IMR-90 (cell line): ENCODE measurements around the gene DOCK2. TPM values are rescaled to one million over a fixed set of nuclear protein-coding genes. Genes with fewer than 3 reads are reported as not detected.

Experiments used
- ATAC-seq: fragments of 200-7000 bp; cut with Tn5 transposase; 2 replicates; pipeline ENCODE4 v1.9.1; 2020; ENCODE audit warnings: low read depth, mild to moderate bottlenecking, moderate library complexity
- BruUV-seq: library from RNA; stranded (reverse); fragments of 400-500 nt; replicated peaks from 2 replicates; lab custom pipeline; 2021; lab: Mats Ljungman, UMichigan
- CTCF ChIA-PET: fragments of 300-600 bp; formaldehyde crosslinking; extraction: SDS; loops from one replicate; lab custom pipeline; 2021; ENCODE audit warnings: antibody characterized with exemption; lab: Yijun Ruan, JAX
- POLR2A ChIA-PET: fragments of 300-600 bp; sonication (Branson Sonifier 250); formaldehyde crosslinking; loops from one replicate; lab custom pipeline; 2022; ENCODE audit warnings: antibody characterized with exemption; ENCODE audit not compliant: unreplicated experiment; lab: Charles Lee
- DNase-seq: peaks from one replicate; pipeline ENCODE4 v3.0.0; 2013
- H2AFZ ChIP-seq: replicated peaks from 2 replicates; pipeline ENCODE3; 2013; ENCODE audit warnings: low read length, mild to moderate bottlenecking; ENCODE audit not compliant: poor library complexity
- H2AK5ac ChIP-seq: 2 replicates; pipeline ENCODE4 v1.6.1; 2013; ENCODE audit warnings: low read depth, low read length, inconsistent platforms
- H2AK9ac ChIP-seq: replicated peaks from 2 replicates; pipeline ENCODE3; 2013; ENCODE audit warnings: mild to moderate bottlenecking, low read depth, low read length, moderate library complexity; ENCODE audit not compliant: poor library complexity
- H2BK120ac ChIP-seq: 2 replicates; pipeline ENCODE4 v1.6.1; 2013; ENCODE audit warnings: low read depth, low read length, inconsistent platforms
- H2BK15ac ChIP-seq: 3 replicates; pipeline ENCODE4 v1.6.1; 2013; ENCODE audit warnings: low read depth, low read length, inconsistent platforms
- H2BK20ac ChIP-seq: 2 replicates; pipeline ENCODE4 v1.6.1; 2013; ENCODE audit warnings: low read depth, mild to moderate bottlenecking, inconsistent platforms, low read length, moderate library complexity
- H2BK5ac ChIP-seq: 2 replicates; pipeline ENCODE4 v1.6.1; 2013; ENCODE audit warnings: mild to moderate bottlenecking, low read depth, low read length, inconsistent platforms; ENCODE audit not compliant: poor library complexity, severe bottlenecking
- H3K14ac ChIP-seq: replicated peaks from 2 replicates; pipeline ENCODE4 v1.6.1; 2013; ENCODE audit warnings: low read depth, low read length, inconsistent platforms
- H3K18ac ChIP-seq: 2 replicates; pipeline ENCODE4 v1.6.1; 2013; ENCODE audit warnings: low read depth, low read length, control low read depth
- H3K23ac ChIP-seq: 2 replicates; pipeline ENCODE4 v1.6.1; 2013; ENCODE audit warnings: low read depth, low read length, inconsistent platforms
- H3K27ac ChIP-seq: 2 replicates; pipeline ENCODE4 v1.5.1; 2013; ENCODE audit warnings: mild to moderate bottlenecking, control low read depth, low read length; ENCODE audit not compliant: insufficient read depth
- H3K27me3 ChIP-seq: 2 replicates; pipeline ENCODE4 v1.6.1; 2013; ENCODE audit warnings: low read length; ENCODE audit not compliant: control insufficient read depth, insufficient read depth
- H3K36me3 ChIP-seq: 2 replicates; pipeline ENCODE4 v1.6.1; 2013; ENCODE audit warnings: low read length, mixed read lengths; ENCODE audit not compliant: control insufficient read depth, insufficient read depth
- H3K4ac ChIP-seq: 2 replicates; pipeline ENCODE4 v1.6.1; 2013; ENCODE audit warnings: low read depth, low read length, inconsistent platforms
- H3K4me1 ChIP-seq: 2 replicates; pipeline ENCODE4 v1.6.1; 2013; ENCODE audit warnings: low read length, mixed read lengths; ENCODE audit not compliant: control insufficient read depth, insufficient read depth
- H3K4me2 ChIP-seq: 2 replicates; pipeline ENCODE4 v1.6.1; 2013; ENCODE audit warnings: low read depth, mild to moderate bottlenecking, control low read depth, low read length, moderate library complexity
- H3K4me3 ChIP-seq: 2 replicates; pipeline ENCODE4 v1.5.1; 2013; ENCODE audit warnings: low read depth, mild to moderate bottlenecking, control low read depth, low read length, moderate library complexity; ENCODE audit not compliant: insufficient read depth
- H3K56ac ChIP-seq: 2 replicates; pipeline ENCODE4 v1.6.1; 2013; ENCODE audit warnings: low read length, inconsistent platforms; ENCODE audit not compliant: insufficient read depth; ENCODE audit errors: extremely low read depth
- H3K79me1 ChIP-seq, 2 experiments: 2 replicates each; pipeline ENCODE4 v1.6.1; 2013; ENCODE audit warnings: low read length in 2 of 2, inconsistent platforms in 1 of 2, low read depth in 1 of 2
- H3K9ac ChIP-seq: 2 replicates; pipeline ENCODE4 v1.6.1; 2013; ENCODE audit warnings: low read depth, low read length, control low read depth
- H3K9me1 ChIP-seq: 2 replicates; pipeline ENCODE4 v1.6.1; 2013; ENCODE audit warnings: low read length, inconsistent platforms; ENCODE audit not compliant: insufficient read depth
- H3K9me3 ChIP-seq: 2 replicates; pipeline ENCODE4 v1.6.1; 2013; ENCODE audit warnings: low read length; ENCODE audit not compliant: control insufficient read depth, insufficient read depth
- H4K20me1 ChIP-seq: 2 replicates; pipeline ENCODE4 v1.6.1; 2013; ENCODE audit warnings: low read length, inconsistent platforms; ENCODE audit not compliant: insufficient read depth
- H4K5ac ChIP-seq: 2 replicates; pipeline ENCODE4 v1.6.1; 2013; ENCODE audit warnings: mild to moderate bottlenecking, low read depth, low read length, control low read depth
- H4K8ac ChIP-seq, 2 experiments: 2 replicates each; pipeline ENCODE4 v1.6.1; 2013; ENCODE audit warnings: low read depth in 2 of 2, low read length in 2 of 2, control low read depth in 1 of 2, inconsistent platforms in 1 of 2
- H4K91ac ChIP-seq: 2 replicates; pipeline ENCODE4 v1.6.1; 2013; ENCODE audit warnings: low read depth, low read length, inconsistent platforms; ENCODE audit not compliant: insufficient read depth
- BHLHE40 ChIP-seq: fragments of 150-350 bp; IDR thresholded peaks from 2 replicates; pipeline ENCODE4 v1.6.1; 2016; ENCODE audit warnings: mild to moderate bottlenecking, low read depth, low read length
- CEBPB ChIP-seq: IDR thresholded peaks from 2 replicates; pipeline ENCODE4 v1.6.1; 2012; ENCODE audit warnings: low read depth, low read length, improper control_type of control experiment
- CHD1 ChIP-seq: IDR thresholded peaks from 2 replicates; pipeline ENCODE4 v1.6.1; 2012; ENCODE audit warnings: low read depth, low read length, improper control_type of control experiment
- FOS ChIP-seq: fragments of 150-350 bp; IDR thresholded peaks from 2 replicates; pipeline ENCODE4 v1.6.1; 2016; ENCODE audit warnings: low read depth, low read length
- MAFK ChIP-seq: IDR thresholded peaks from 2 replicates; pipeline ENCODE4 v1.6.1; 2012; ENCODE audit warnings: low read depth, low read length, improper control_type of control experiment
- MAZ ChIP-seq: IDR thresholded peaks from 2 replicates; pipeline ENCODE4 v1.6.1; 2012; ENCODE audit warnings: low read depth, mild to moderate bottlenecking, low read length, improper control_type of control experiment, moderate library complexity, borderline replicate concordance
- RAD21 ChIP-seq: IDR thresholded peaks from 2 replicates; pipeline ENCODE4 v1.6.1; 2012; ENCODE audit warnings: low read length, improper control_type of control experiment
- RFX5 ChIP-seq: IDR thresholded peaks from 2 replicates; pipeline ENCODE4 v1.8.0; 2012; ENCODE audit warnings: low read depth, mild to moderate bottlenecking, low read length, moderate library complexity
- SMC3 ChIP-seq: fragments of 150-350 bp; IDR thresholded peaks from 2 replicates; pipeline ENCODE4 v1.6.1; 2016; ENCODE audit warnings: low read depth, mild to moderate bottlenecking, antibody characterized with exemption, low read length, moderate library complexity
- WGBS, 2 experiments: methylation state at CpG; one replicate each; pipeline versions ENCODE4 v1.1.5 to v1.1.7; 2013; ENCODE audit warnings: missing lambda C conversion rate in 2 of 2; ENCODE audit not compliant: insufficient read length in 1 of 2; ENCODE audit errors: extremely low coverage in 2 of 2; 5-methylcytosine and 5-hydroxymethylcytosine counted together
- dilution Hi-C: fragments of 300-500 bp; cut with HindIII; formaldehyde crosslinking; loops from one replicate; pipeline ENCODE4 v1.14.3; 2018; ENCODE audit warnings: low sequenced_read_pairs; ENCODE audit not compliant: unreplicated experiment
- in situ Hi-C: fragments of 300-500 bp; cut with MboI; formaldehyde crosslinking; loops from 3 replicates; pipeline ENCODE4 v1.14.3; 2019; ENCODE audit warnings: low sequenced_read_pairs, inconsistent platforms, mixed read lengths
- intact Hi-C: fragments of 100-400 bp; cut with micrococcal nuclease; formaldehyde crosslinking; loops from 2 replicates; pipeline ENCODE4 v1.10.0; 2022
- polyA plus RNA-seq, 3 experiments: library from polyadenylated mRNA; depleted of rRNA; stranded (reverse); fragments of >200 nt; gene quantifications; 2 replicates each; pipeline ENCODE4 v1.2.3, GENCODE V29; 2012; ENCODE audit warnings: low replicate concordance in 1 of 3
- total RNA-seq: library from RNA; depleted of rRNA; stranded (reverse); fragments of >200 nt; gene quantifications from 2 replicates; pipeline ENCODE4 v1.2.3, GENCODE V29; 2012
- TF ChIP-seq, protein P1 (sequence below): fragments of 150-350 bp; IDR thresholded peaks from 2 replicates; pipeline ENCODE4 v1.6.1; 2017; ENCODE audit warnings: mild to moderate bottlenecking, antibody characterized with exemption, low read length, low read depth
- TF ChIP-seq, protein P2 (sequence below): fragments of 150-350 bp; IDR thresholded peaks from 2 replicates; pipeline ENCODE4 v1.6.1; 2016; ENCODE audit warnings: low read depth, mild to moderate bottlenecking, low read length, moderate library complexity, borderline replicate concordance

DOCK2 gene
- total and polyA plus RNA-seq, 2 of the 4 experiments (the other 2 are of a cell fraction), result 0.72 to 3.0 TPM

DNA sequence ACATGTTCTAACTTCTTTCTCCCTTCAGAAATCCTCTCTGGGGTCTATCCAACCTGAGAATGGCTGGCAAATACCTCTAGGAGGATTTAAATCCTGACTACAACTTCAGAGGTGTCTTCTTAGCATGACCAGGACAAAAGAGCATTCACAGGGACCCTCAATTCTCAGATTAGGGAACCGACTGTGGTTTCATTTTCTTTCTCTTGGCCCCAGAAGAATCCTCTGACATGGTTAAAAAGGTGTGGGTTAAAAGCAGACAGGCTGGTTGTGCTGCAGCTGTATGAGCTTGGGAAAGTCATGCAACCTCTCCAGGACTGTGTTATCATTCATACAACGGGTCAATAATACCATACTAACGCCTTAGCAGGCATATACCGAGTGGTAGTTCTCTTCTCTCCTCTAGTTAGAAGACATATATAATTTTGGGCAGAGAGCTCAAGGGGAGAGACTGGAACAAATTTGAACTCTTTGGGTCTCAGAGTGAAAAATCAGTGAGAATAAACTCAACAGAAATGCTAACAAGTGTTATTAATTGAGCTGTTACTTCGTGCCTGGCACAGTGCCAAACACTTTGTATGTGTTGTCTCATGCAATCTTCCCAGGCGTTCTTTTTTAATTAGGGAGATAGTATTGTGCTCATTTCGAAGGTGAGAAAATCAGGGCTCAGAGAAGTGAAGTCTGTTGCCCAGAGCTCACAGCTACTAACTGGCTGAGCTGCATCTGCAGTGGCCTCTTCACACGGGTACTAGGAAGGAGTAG is 308.0 kb downstream of the DOCK2 start (continued):
- TF ChIP-seq, protein P1, sequence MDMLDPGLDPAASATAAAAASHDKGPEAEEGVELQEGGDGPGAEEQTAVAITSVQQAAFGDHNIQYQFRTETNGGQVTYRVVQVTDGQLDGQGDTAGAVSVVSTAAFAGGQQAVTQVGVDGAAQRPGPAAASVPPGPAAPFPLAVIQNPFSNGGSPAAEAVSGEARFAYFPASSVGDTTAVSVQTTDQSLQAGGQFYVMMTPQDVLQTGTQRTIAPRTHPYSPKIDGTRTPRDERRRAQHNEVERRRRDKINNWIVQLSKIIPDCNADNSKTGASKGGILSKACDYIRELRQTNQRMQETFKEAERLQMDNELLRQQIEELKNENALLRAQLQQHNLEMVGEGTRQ, result no peak

DNA sequence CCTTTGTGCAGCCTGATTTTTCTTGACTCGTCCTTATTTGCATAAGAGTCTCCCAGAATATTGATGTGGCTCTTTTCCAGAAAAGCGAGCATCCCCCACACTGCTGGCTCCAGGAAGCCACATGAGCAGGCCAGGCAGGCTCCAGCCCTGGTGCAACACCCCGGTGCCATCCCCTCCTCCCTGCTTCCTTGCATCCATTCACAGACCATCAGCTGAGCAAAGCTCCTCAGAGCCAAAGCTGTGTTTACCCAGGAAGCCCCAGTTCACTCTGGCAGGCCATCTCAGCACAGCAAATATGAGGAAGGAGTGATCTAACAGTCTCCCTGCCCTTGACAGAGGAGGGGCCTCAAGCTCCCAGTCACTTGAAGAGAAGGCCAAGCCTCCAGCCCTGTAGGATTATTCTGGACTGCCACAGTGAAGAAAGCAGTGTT is 308.8 kb downstream of the DOCK2 start:
- peak overlapping the region; percentile 39; the same call in 1 of the 2 replicates for H2AK5ac ChIP-seq
- POLR2A ChIA-PET, result interaction anchor here (0.9 to 1.0 kb wide), 2 partner anchors 11 to 25 kb away, joined by 3 to 4 read pairs; no protein-coding TSS in a partner anchor
- H4K5ac ChIP-seq, result peak overlapping the region; percentile 81
- DNase-seq (peak; percentile 95), ATAC-seq (peak; percentile 95)
- H4K20me1 ChIP-seq, result no peaks in the 10 kb centered on the region
- peak overlapping the region; percentile 89 for H2AFZ ChIP-seq
- no peaks in the 10 kb centered on the region for H3K27me3 ChIP-seq
- H3K9ac ChIP-seq, result peak overlapping the region; percentile 70
- H3K4ac ChIP-seq, result peak overlapping the region; percentile 92
- H3K4me1 ChIP-seq, result peaks cover 14% of the 10 kb centered on the region
- peak overlapping the region; percentile 84 for H2AK9ac ChIP-seq
- H3K79me1 ChIP-seq, result peaks cover 23 to 59% of the 10 kb centered on the region in 2 experiments; a peak in 3 of 4 replicates
- WGBS, 2 experiments, result no CpG with 5 or more reads among the region's 3 CpGs
- intact Hi-C loops (loop anchor here (10.0 kb wide), 1 partner anchor 141 kb away; no protein-coding TSS in a partner anchor), dilution Hi-C loops (no loop called here), in situ Hi-C loops (no loop called here)
- peak overlapping the region; percentile 26; the same call in 1 of the 3 replicates for H2BK15ac ChIP-seq
- H2BK120ac ChIP-seq, result peak overlapping the region; percentile 94
- H3K14ac ChIP-seq, result peak overlapping the region; percentile 91
- H3K4me2 ChIP-seq, result peak overlapping the region; percentile 66
- H4K91ac ChIP-seq, result peak overlapping the region; percentile 85
- peak overlapping the region; percentile 76; the same call in 1 of the 2 replicates for H2BK20ac ChIP-seq
- peak overlapping the region; percentile 2; the same call in 1 of the 2 replicates for H3K4me3 ChIP-seq
- no TSS peak for BruUV-seq
- TF ChIP-seq FOS (no peak), MAZ (no peak; the same call in 1 of the 2 replicates), RAD21 (peak; percentile 23; the same call in 1 of the 2 replicates), CEBPB (peak; percentile 79), MAFK (no peak), CHD1 (no peak), SMC3 (no peak), BHLHE40 (peak; percentile 23; the same call in 1 of the 2 replicates), RFX5 (no peak)
- TF ChIP-seq, protein P1, result peak; percentile 27; the same call in 1 of the 2 replicates
- TF ChIP-seq, protein P2, sequence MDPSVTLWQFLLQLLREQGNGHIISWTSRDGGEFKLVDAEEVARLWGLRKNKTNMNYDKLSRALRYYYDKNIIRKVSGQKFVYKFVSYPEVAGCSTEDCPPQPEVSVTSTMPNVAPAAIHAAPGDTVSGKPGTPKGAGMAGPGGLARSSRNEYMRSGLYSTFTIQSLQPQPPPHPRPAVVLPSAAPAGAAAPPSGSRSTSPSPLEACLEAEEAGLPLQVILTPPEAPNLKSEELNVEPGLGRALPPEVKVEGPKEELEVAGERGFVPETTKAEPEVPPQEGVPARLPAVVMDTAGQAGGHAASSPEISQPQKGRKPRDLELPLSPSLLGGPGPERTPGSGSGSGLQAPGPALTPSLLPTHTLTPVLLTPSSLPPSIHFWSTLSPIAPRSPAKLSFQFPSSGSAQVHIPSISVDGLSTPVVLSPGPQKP, result no peak
- H3K18ac ChIP-seq, result peak overlapping the region; percentile 82
- peaks cover 21% of the 10 kb centered on the region for H3K9me1 ChIP-seq
- H3K23ac ChIP-seq, result peak overlapping the region; percentile 66
- CTCF ChIA-PET, result interaction anchor here (0.6 to 2.2 kb wide), 5 partner anchors 9 to 1469 kb away, joined by 3 to 11 read pairs (median 4); partner anchors contain the start of gene INSYN2B
- no peaks in the 10 kb centered on the region for H3K9me3 ChIP-seq
- H3K56ac ChIP-seq, result peak overlapping the region; percentile 60; the same call in 1 of the 2 replicates
- H4K8ac ChIP-seq, result peak overlapping the region; percentile 40 to 87
- H2BK5ac ChIP-seq, result peak overlapping the region; percentile 85
- H3K36me3 ChIP-seq, result no peaks in the 10 kb centered on the region
- peak overlapping the region; percentile 91 for H3K27ac ChIP-seq
